Stimulated activated CD4-positive, alpha-beta T cell treated with anti-CD3 and anti-CD28 coated beads, Interleukin-12 subunit alpha, Interleukin-12 subunit beta, amount 100 ng/mL, for 48 hours (primary cell): Measurements from ENCODE around the gene SLC22A16.
"Not testable (repeated sequence)": the region's sequence is repeated elsewhere in the genome, so short reads cannot be mapped to it uniquely, and the experiment has no call there.

Experiments
- DNase-seq, 3 donors: peaks; one replicate each; pipeline ENCODE4 v3.0.0-alpha.2; 2020; ENCODE audit warnings: low read depth in 2 of 3, low spot score in 1 of 3

The SLC22A16 gene

GRCh38 chr6:110491299-110491643 is 14.9 kb upstream of the SLC22A16 start:
- no peak for DNase-seq

GRCh38 chr6:110490110-110490509 is 13.7 kb upstream of the SLC22A16 start:
- no peak for DNase-seq

- DNase-seq = no peak
Measured at GRCh38 chr6:110488606-110489190, 12.3 kb upstream of the SLC22A16 start.

GRCh38 chr6:110487968-110488381 is 11.6 kb upstream of the SLC22A16 start:
- DNase-seq = not testable (repeated sequence)

GRCh38 chr6:110486756-110487155 is 10.3 kb upstream of the SLC22A16 start:
- no peak for DNase-seq

GRCh38 chr6:110485491-110485890 is 9.1 kb upstream of the SLC22A16 start:
- no peak for DNase-seq

GRCh38 chr6:110484321-110484720 is 7.9 kb upstream of the SLC22A16 start:
- DNase-seq = no peak

GRCh38 chr6:110482774-110483400 is 6.5 kb upstream of the SLC22A16 start:
- DNase-seq = no peak

GRCh38 chr6:110481081-110481480 is 4.7 kb upstream of the SLC22A16 start:
- DNase-seq = no peak

- DNase-seq = no peak
Measured at GRCh38 chr6:110475066-110475653, 1.3 kb downstream of the SLC22A16 start.

GRCh38 chr6:110474500-110474899 is 1.9 kb downstream of the SLC22A16 start:
- no peak for DNase-seq

- no peak for DNase-seq
Measured at GRCh38 chr6:110472739-110473138, 3.7 kb downstream of the SLC22A16 start.

- DNase-seq = no peak
Measured at GRCh38 chr6:110471726-110472365, 4.6 kb downstream of the SLC22A16 start.

GRCh38 chr6:110468731-110469130 is 7.7 kb downstream of the SLC22A16 start:
- DNase-seq = no peak

- no peak for DNase-seq
Measured at GRCh38 chr6:110467566-110468140, 8.8 kb downstream of the SLC22A16 start.

GRCh38 chr6:110462884-110463481 is 13.4 kb downstream of the SLC22A16 start:
- no peak for DNase-seq

- DNase-seq = no peak
Measured at GRCh38 chr6:110461376-110461775, 15.0 kb downstream of the SLC22A16 start.

GRCh38 chr6:110459137-110459536 is 17.3 kb downstream of the SLC22A16 start:
- no peak for DNase-seq

- DNase-seq = no peak
Measured at GRCh38 chr6:110458476-110458875, 17.9 kb downstream of the SLC22A16 start.

GRCh38 chr6:110457567-110458175 is 18.7 kb downstream of the SLC22A16 start:
- DNase-seq = not testable (repeated sequence)

- no peak for DNase-seq
Measured at GRCh38 chr6:110456694-110457093, 19.7 kb downstream of the SLC22A16 start.
